K562 (cell line): ENCODE measurements around the gene KSR2. TPM values are rescaled to one million over a fixed set of nuclear protein-coding genes. Genes with fewer than 3 reads are reported as not detected.

Experiments
- ATAC-seq: fragments of 200-7000 bp; cut with Tn5 transposase; 3 replicates; pipeline ENCODE4 v1.9.1; 2020; ENCODE audit warnings: moderate library complexity
- BruUV-seq: library from RNA; stranded (reverse); fragments of 400-500 nt; replicated peaks from 2 replicates; lab custom pipeline; 2021; lab: Mats Ljungman, UMichigan
- CTCF ChIA-PET: fragments of 300-600 bp; formaldehyde crosslinking; extraction: SDS; loops from one replicate; lab custom pipeline; 2021; ENCODE audit warnings: low intra/inter-chr PET ratio; lab: Yijun Ruan, JAX
- POLR2A ChIA-PET: fragments of 300-600, 350-650 bp; sonication (Branson Sonifier 250); formaldehyde crosslinking; extraction: SDS; loops from one replicate; lab custom pipeline; 2021; ENCODE audit warnings: antibody characterized with exemption, inconsistent platforms; lab: Yijun Ruan, JAX
- DNase-seq, 4 experiments: peaks; one replicate each; pipeline versions ENCODE4 v3.0.0 to v3.0.0-alpha.2; 2011 to 2018; ENCODE audit warnings: low spot score in 3 of 4, mixed read lengths in 3 of 4; ENCODE audit errors: extremely low read depth in 1 of 4
- FAIRE-seq: peaks from 2 replicates; lab custom pipeline; 2011; peaks lifted over from hg19 to GRCh38; lab: Jason Lieb, UNC
- H2AFZ ChIP-seq: 2 replicates; pipeline ENCODE4 v1.6.0; 2011; ENCODE audit warnings: low read depth, low read length, control low read depth, inconsistent platforms
- H3K27ac ChIP-seq: fragments of 200-600 bp; 3 replicates; pipeline ENCODE4 v1.8.0; 2011; ENCODE audit warnings: low read depth, mild to moderate bottlenecking, control low read depth, inconsistent platforms, low read length, moderate library complexity, mixed read lengths; ENCODE audit errors: extremely low read depth
- H3K27me3 ChIP-seq, 2 experiments: fragments of 300-600 bp in 1 of 2; 2 replicates in 1 of 2; 3 replicates in 1 of 2; pipeline versions ENCODE4 v1.6.0 to v1.8.0; 2011; ENCODE audit warnings: inconsistent platforms in 2 of 2, low read length in 2 of 2, mild to moderate bottlenecking in 1 of 2, mixed read lengths in 1 of 2, moderate library complexity in 1 of 2; ENCODE audit not compliant: control insufficient read depth in 2 of 2, insufficient read depth in 2 of 2
- H3K36me3 ChIP-seq: fragments of 300-600 bp; 3 replicates; pipeline ENCODE4 v1.8.0; 2011; ENCODE audit warnings: mild to moderate bottlenecking, low read length, inconsistent platforms; ENCODE audit not compliant: control insufficient read depth, insufficient read depth
- H3K4me1 ChIP-seq, 2 experiments: fragments of 200-600 bp in 1 of 2; replicated peaks in 1 of 2; 2 replicates in 1 of 2; 3 replicates in 1 of 2; pipeline versions ENCODE4 v1.5.1 to v1.8.0; 2011; ENCODE audit warnings: inconsistent platforms in 2 of 2, low read length in 2 of 2, mild to moderate bottlenecking in 1 of 2, mixed read lengths in 1 of 2, moderate library complexity in 1 of 2; ENCODE audit not compliant: control insufficient read depth in 2 of 2, insufficient read depth in 2 of 2
- H3K4me2 ChIP-seq: 2 replicates; pipeline ENCODE4 v1.6.1; 2011; ENCODE audit warnings: low read length, control low read depth, inconsistent platforms, mixed read lengths; ENCODE audit not compliant: insufficient read depth
- H3K4me3 ChIP-seq: fragments of 200-600 bp; sonication (generic), shearing (Covaris generic); 2 replicates; pipeline ENCODE4 v1.5.1; 2016; ENCODE audit warnings: control low read depth, inconsistent platforms
- H3K79me2 ChIP-seq: fragments of 200-600 bp; 3 replicates; pipeline ENCODE4 v1.8.0; 2011; ENCODE audit warnings: low read length, inconsistent platforms; ENCODE audit not compliant: control insufficient read depth, insufficient read depth
- H3K9ac ChIP-seq, 2 experiments: 2 replicates each; pipeline versions ENCODE4 v1.6.0 to v1.6.1; 2011; ENCODE audit warnings: low read depth in 2 of 2, low read length in 2 of 2, control low read depth in 1 of 2, inconsistent platforms in 1 of 2, mild to moderate bottlenecking in 1 of 2, mixed read lengths in 1 of 2; ENCODE audit not compliant: insufficient read depth in 1 of 2
- H3K9me1 ChIP-seq: one replicate; pipeline ENCODE4 v1.6.0; 2011; ENCODE audit warnings: inconsistent platforms, mild to moderate bottlenecking, low read length, moderate library complexity; ENCODE audit not compliant: control insufficient read depth, insufficient read depth
- H3K9me3 ChIP-seq: replicated peaks from 2 replicates; pipeline ENCODE4 v1.5.1; 2011; ENCODE audit warnings: low read depth, low read length, inconsistent platforms; ENCODE audit not compliant: control insufficient read depth, insufficient read depth
- H4K20me1 ChIP-seq: replicated peaks from 2 replicates; pipeline ENCODE4 v1.6.1; 2011; ENCODE audit warnings: low read length, inconsistent platforms, mixed read lengths; ENCODE audit not compliant: control insufficient read depth, insufficient read depth
- E4F1 ChIP-seq: fragments of 250-450 bp; sonication (Bioruptor Pico); IDR thresholded peaks from 2 replicates; pipeline ENCODE4 v1.5.0; 2021; ENCODE audit warnings: mild to moderate bottlenecking, borderline replicate concordance
- SIRT6 ChIP-seq: IDR thresholded peaks from one replicate; pipeline ENCODE4 v1.6.1; 2012; ENCODE audit warnings: low read depth, mild to moderate bottlenecking, control low read depth, inconsistent platforms, low read length, moderate library complexity
- ZFP1 ChIP-seq: fragments of 450-650 bp; formaldehyde crosslinking; IDR thresholded peaks from 2 replicates; pipeline ENCODE4 v1.4.0; 2020; ENCODE audit warnings: mild to moderate bottlenecking, mixed read lengths
- WGBS: fragments of 100-300 bp; shearing (Covaris generic); methylation state at CpG from one replicate; pipeline ENCODE4 v1.1.6; 2016; ENCODE audit warnings: low coverage, mixed read lengths; ENCODE audit not compliant: insufficient coverage; ENCODE audit errors: missing lambda C conversion rate; 5-methylcytosine and 5-hydroxymethylcytosine counted together
- in situ Hi-C: fragments of 300-500 bp; cut with MboI; formaldehyde crosslinking; loops from 4 replicates; pipeline ENCODE4 v1.15.0; 2018; ENCODE audit warnings: inconsistent platforms, mixed read lengths
- intact Hi-C: fragments of 100-400 bp; cut with micrococcal nuclease; formaldehyde crosslinking; loops from 2 replicates; pipeline ENCODE4 v1.14.2; 2022
- polyA plus RNA-seq, 8 experiments: library from polyadenylated mRNA; depleted of rRNA in 4 of 8; stranded (reverse) in 5 of 8; unstranded in 3 of 8; fragments of >200 nt; fragmentation: Nextera tagmentation in 2 of 8; fragmentation: Illumina TruSeq in 1 of 8; extraction: Ambion mirVana in 2 of 8; extraction: Trizol in 1 of 8; gene quantifications; 2 replicates each; pipeline versions ENCODE4 v1.2.1 to v1.2.3, GENCODE V29; 2011 to 2014; ENCODE audit warnings: inconsistent platforms in 1 of 8, missing spikeins in 1 of 8
- total RNA-seq, 7 experiments: library from RNA; depleted of rRNA in 6 of 7; stranded (reverse); fragments of >200 nt in 6 of 7; fragmentation: Illumina TruSeq in 2 of 7; extraction: Trizol in 2 of 7; gene quantifications; 2 replicates each; pipeline versions ENCODE4 v1.2.1 to v1.2.3, GENCODE V29; 2011 to 2021; ENCODE audit warnings: low replicate concordance in 1 of 7

KSR2 gene
- total and polyA plus RNA-seq, 9 of the 15 experiments (the other 6 are each of a cell fraction or from before 2014, with no cell fraction given) = not detected

DNA sequence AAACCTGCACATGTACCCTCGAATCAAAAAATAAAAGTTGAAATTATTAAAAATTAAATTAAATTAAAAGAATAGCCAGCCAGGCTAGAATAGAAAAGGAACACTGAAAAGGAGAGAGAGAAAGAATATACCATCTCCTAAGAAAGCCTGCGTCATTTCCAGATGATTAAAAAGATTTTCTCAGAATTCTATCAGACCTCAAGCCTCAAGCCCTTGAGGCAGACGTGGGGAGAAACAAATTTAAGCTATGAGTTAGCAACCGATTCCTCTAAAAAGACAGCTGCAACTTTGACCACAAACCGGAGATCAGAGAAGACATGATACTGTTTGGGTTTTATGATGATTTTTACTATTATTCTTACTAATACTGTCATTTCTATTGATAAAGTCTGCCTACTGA lies 138.3 kb downstream of the KSR2 start (continued):
- TF ChIP-seq E4F1 (CRISPR knock-in tag) = no peak

GRCh38 chr12:117829108-117829507 lies 139.7 kb downstream of the KSR2 start:
- Histone ChIP-seq H3K79me2 (no peaks in the 10 kb centered on the region), H3K9me3 (peaks cover 8% of the 10 kb centered on the region; the same call in 1 of the 2 replicates), H3K4me1 (no peaks in the 10 kb centered on the region), H2AFZ (no peak overlapping the region), H3K9me1 (no peaks in the 10 kb centered on the region), H3K36me3 (no peaks in the 10 kb centered on the region), H3K27ac (no peak overlapping the region), H4K20me1 (no peaks in the 10 kb centered on the region), H3K4me3 (no peak overlapping the region), H3K27me3 (no peaks in the 10 kb centered on the region; a peak in 1 of 5 replicates), H3K4me2 (no peak overlapping the region), H3K9ac (no peak overlapping the region)
- in situ Hi-C loops = no loop called here
- peak; percentile 87 for TF ChIP-seq ZFP1 (CRISPR knock-in tag)
- no peak for TF ChIP-seq SIRT6
- intact Hi-C loops = no loop called here
- ChIA-PET CTCF (no interaction called here), POLR2A (interaction anchor here (0.5 kb wide), 1 partner anchor 16 kb away, joined by 4 read pairs; no protein-coding TSS in a partner anchor)
- ATAC-seq (no peak), FAIRE-seq (no peak), DNase-seq (no peak)
- WGBS = 4% methylated on average over 2 of the region's 2 CpGs
- no TSS peak for BruUV-seq
